HG03520 (cell line): ENCODE data around the gene LHX2.

Source experiments
- ATAC-seq: cut with Tn5 transposase; IDR thresholded peaks from one replicate; pipeline ENCODE4 v1.9.1; 2021; ENCODE audit warnings: mild to moderate bottlenecking, moderate library complexity; ENCODE audit not compliant: unreplicated experiment

The LHX2 gene

DNA sequence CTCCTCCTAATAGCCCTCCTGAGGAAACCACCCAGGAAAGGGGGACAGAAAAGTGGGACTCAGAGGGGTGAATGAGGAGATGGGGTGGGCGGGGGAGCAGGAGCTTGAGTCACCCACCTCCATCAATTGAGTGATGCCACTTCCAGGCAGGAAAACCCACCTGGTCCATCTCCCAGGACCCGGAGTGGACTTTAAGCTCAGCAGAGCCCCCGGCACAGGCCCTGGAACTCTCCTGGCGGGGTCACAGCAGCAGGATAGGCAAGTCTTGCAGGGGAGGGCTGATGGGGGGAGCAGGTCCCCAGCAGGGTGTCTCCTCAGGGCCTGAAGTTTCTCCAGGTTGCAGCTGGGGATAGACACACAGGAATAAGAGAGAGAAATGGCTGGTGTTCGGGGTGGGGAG lies 40.8 kb downstream of the LHX2 start:
- no peak for ATAC-seq

DNA sequence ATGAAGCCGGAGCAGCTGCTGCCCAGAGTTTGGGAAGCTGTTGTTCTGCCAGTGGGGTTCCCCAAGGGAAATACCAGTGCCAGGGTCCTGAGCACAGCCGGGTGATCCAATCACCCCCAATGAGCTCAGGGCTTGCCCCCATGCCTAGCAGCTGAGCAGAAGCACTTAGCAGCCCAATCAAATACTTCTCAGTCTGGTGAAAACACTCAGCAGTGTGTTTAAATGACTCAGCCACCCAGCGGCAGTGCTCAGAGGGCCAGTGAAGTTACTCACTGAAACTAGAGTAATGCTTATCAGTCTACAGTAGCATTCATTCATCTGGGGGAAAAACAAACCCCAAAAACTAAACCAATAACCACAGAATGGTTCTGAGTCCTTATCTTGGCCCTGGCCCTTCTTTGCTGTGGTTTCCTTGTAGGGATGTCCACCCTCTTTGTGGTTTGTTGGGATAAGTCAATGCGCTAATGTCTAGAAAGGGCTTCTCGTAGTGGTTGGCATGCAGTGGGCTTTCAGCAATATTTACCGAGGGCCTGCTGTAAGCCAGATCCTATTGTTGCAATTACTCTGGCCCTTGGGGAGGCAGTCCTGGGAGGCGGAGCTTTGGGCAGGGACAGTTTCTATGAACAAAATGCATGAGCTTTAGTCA lies 43.1 kb downstream of the LHX2 start:
- ATAC-seq: peak; percentile 96

DNA sequence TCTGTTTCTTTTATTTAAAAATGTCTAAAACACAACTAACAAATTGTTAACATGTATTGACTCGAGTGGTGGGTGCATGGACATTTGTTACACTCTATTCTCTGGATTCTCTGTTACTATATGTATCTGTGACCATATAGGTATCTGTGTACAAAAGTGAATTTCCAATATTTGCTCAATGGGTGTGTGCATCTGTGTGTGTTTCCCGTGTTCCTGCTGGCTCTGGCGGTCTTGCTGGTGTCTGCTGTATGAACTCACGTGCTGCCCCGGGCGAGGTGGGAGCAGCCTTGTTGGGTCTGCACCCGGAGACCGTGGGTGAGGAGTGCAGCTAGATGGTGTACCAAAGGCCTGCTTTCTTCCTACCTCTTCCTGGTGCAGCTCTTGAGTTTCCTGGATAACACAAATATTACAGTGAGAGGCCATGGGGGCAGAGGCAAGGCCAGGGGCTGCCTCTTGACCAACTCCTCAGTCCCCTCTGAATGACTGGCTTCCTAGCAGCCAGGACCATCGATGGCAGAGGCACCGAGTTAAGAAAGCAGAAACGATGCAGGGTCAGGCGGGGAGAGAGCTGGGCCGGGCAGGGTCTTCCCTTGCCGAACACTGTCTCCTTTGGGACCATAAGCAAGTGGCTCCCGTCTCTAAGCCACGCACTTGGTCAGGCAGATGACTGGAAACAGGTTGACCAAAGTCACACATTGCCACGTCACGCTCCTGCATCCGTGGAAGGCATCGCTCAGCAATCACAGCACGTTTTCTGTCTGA lies 49.5 kb downstream of the LHX2 start:
- no peak for ATAC-seq

DNA sequence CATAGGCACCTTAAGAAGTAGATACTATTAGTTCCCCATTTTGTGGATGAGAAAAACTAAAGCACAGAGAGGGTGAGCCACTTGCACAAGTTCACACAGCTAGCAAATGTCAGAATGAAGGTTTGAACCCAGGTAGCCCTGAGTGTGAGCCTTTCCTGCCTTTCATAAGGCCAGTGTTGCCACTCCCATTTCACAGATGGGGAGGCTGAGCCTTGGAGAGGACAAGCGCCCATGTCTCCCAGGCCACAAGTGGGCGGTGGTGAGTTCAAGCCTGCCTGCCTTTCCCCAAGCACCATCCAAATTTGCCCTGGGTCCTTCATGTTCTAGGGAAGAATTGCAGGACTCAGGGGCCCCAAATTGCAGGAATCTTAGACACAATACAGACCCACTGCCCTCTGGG lies 50.6 kb downstream of the LHX2 start:
- no peak for ATAC-seq

DNA sequence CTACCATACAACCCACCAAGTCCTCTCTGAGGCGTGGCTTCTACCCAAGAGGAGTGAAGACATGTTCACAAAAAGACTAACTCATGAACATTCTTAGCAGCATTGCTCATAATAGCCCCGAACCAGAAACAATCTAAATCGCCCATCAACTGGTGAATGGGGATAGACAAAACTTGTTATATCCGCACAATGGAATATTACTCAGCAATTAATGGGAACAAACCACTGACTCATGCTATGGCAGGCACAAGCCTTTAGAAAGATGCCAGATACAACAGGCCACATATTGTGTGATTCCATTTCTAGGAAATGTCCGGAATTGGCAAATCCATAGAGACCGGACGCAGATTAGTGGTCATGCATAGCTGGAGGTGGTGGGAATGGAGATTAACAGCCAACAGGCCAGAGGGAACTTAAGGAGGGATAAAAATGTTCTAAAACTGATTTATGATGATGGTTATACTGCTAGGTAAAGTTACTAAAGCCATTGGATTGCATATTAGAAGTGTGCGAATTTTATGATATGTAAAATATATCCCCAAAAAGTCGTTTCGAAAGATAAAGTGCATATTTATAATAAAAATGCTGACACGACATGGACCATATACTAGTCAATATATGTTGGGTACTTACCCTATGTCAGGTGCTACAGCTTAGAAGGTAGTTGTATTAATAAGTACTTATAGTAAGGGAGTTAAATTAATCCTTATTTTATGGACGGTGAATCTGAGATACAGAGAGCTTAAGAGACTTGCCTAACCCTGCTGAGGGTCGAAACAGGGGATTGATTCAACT lies 55.4 kb downstream of the LHX2 start:
- no peak for ATAC-seq

DNA sequence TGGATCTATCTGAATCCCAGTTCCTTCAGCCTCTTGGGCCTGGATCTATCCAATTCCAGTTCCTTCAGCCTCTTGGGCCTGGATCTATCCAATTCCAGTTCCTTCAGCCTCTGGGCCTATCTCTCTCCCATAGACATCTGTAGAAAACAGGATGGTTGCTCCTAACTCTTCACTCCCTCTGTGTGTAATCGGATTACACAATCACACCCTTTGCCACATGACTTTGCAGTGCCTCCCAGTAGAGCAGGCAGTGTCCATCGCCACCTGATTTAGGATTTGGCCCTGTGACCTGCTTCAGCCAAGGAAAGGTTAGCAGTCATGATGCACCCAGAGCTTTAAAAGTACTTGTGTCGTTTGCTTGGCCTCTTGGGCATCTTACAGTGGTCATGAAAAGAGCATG lies 56.7 kb downstream of the LHX2 start:
- ATAC-seq: no peak

DNA sequence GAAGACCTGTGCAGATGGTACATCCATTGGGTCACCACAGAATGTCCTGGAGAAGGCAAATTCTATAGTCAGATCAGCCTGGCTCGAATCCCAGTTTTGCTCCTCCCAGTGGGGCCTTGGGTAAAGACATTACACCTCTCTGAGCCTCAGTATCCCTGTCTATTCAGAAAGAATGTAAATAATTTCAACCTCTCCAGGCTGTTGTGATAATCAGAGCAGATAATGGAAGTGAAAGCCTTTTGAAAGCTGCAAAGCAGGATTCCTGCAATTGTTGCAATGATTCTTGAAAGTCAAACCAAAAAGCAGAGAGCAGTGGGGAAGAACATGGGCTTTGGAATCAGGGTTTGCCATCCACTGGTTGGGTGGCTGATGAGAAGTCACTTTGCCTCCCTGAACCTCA lies 63.2 kb downstream of the LHX2 start:
- no peak for ATAC-seq

DNA sequence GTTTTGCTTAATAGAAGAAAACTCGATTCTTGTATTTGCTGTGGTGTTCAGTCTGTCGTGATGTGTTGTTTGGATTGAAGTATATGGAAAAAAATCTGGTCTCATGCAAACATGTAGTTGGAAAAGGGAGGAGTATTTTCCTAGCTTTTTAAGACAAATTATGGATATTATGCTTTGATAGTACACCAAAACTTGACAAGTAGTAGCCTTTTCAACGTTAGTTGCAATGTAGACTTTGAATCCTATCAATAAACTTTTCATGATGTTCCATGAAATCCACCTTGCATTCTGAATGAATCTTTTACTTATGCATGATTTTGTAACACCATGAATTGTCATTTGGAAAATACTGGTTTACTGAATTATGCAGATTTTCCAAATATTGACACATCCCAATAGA lies 64.2 kb downstream of the LHX2 start:
- ATAC-seq: no peak

DNA sequence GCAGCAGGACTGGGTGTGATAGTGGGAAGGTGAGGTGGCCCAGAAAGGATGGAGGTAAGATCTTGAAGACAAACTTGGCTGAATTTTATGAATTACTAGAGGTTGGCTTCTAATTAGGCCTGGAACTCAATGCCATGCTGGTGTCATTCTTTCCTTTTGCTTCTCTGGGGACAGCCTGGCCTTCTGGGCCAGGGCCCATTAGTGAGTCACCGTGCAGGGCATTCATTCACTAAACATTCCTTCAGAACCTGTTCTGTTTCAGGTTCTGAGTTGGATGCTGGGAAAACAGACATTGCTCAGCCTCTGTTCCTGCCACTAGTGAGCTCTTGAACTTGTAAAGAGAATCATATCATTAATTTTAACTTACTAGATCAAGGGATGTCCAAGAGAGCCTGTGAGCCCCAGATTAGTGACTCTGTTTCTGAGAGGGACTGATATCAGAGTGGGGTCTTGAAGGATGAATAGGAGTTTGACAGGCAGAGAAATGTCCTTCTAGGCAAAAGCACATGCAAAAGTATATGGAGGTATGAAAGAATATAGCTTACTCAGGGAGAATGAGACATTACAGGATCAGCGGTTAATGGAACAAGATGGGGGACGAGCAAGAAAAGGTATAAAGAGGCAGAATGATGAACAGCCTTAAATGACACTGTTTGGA lies 66.5 kb downstream of the LHX2 start:
- ATAC-seq: no peak

DNA sequence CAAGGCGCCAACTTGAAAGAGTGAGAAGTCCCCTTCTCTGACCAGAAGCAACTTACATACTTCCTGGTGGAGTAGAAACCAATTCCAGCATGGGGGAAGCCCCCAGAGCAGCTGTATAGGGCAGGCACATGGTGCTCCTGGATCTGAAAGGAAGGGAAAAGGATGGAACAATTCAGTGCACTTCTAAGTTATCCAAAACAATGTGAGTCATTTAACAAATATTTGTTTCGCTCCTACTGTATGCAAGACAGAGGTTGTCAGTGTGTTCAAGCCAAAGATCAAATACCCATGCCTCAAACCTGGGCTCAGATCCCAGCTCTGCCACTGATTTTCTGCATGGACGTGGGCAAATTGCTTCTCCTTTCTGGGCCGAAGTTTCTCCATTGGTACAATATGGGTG lies 67.1 kb downstream of the LHX2 start:
- no peak for ATAC-seq

DNA sequence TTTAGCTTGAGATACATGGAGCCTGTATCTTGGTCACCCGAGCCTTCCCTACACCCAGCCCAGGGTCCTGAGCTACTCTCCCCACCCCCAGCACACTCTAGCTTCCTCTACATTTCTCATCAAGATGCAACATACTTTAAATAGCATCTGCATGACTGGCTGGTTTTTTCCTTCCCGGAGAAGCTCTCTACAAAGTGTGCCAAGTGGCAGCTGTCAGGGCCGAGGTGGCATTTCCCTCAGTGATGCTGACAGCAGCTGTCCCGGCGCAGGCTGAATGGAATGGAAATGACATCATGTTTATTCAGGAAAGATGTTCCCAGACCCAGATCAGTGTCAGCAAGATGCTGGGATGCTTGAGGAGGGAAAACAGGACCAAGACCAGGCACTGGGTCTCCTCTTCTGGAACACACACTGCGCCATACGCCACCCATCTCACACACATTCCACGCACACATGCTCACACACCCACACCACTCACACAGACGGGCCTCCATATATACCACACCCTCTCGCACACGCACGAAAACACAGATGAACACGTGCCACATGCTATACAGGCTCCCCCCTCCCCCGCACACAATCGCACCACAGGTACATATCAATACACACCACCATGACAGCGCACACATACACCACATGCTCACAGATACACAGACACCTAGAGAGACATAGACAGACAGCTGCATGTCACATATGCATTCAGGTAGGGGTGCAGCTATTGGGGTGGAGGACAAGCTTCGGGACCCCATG lies 67.8 kb downstream of the LHX2 start:
- ATAC-seq: no peak

DNA sequence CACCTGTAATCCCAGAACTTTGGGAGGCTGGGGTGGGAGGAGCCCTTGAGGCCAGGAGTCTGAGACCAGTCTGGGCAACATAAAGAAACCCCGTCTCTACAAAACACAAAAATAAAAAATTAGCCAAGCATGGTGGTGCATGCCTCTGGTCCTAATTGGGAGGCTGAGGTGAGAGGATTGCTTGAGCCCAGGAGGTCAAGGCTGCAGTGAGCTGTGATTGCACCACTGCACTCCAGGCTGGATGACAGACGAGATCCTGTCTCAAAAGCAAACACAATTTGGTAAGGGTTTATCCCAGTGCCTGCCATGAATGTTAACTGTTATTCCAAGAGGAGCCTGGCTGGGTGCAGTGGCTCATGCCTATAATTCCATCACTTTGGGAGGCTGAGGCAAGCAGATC lies 71.1 kb downstream of the LHX2 start:
- no peak for ATAC-seq
